ENCODE measurements around the gene MMRN1. TPM values are rescaled to one million over a fixed set of nuclear protein-coding genes. Genes with fewer than 3 reads are reported as not detected.

MMRN1 gene
- total RNA-seq, 4 donors from 2014 or later = 3.0 to 27.9 (median 8.0) TPM

GRCh38 chr4:89952458-89952857 is 57.8 kb downstream of the MMRN1 start:
- Histone ChIP-seq H3K9me3 (no peaks in the 10 kb centered on the region), H3K4me3 (no peak overlapping the region), H3K27me3 (no peaks in the 10 kb centered on the region), H3K27ac (no peak overlapping the region), H3K36me3 (no peaks in the 10 kb centered on the region), H3K4me1 (no peaks in the 10 kb centered on the region)
- WGBS, 2 donors (ENCODE audit: low coverage in 1 of 2) = 69 to 79% methylated on average over 3 of the region's 3 CpGs
- intact Hi-C loops (cut with DNase I; ENCODE audit: low total_unique reads) = no loop called here
- TF ChIP-seq CTCF (IDR thresholded peaks at IDR 0.05) (no peak), POLR2A (IDR thresholded peaks at IDR 0.05) (no peak), POLR2AphosphoS5 (IDR thresholded peaks at IDR 0.05) (no peak), EP300 (IDR thresholded peaks at IDR 0.05; ENCODE audit: low read depth) (no peak)
- in situ Hi-C loops (cut with MboI; ENCODE audit: low pct_ligation_motif_present in 1 of 4, low pct_unique_long_range_greater_than_20kb in 1 of 4, low sequenced_read_pairs in 3 of 4) = no loop called here
- no peak for DNase-seq

GRCh38 chr4:89954906-89955695 is 60.4 kb downstream of the MMRN1 start:
- in situ Hi-C loops (cut with MboI; ENCODE audit: low pct_ligation_motif_present in 1 of 4, low pct_unique_long_range_greater_than_20kb in 1 of 4, low sequenced_read_pairs in 3 of 4) (no loop called here), intact Hi-C loops (cut with DNase I; ENCODE audit: low total_unique reads) (no loop called here)
- Histone ChIP-seq H3K4me1 (no peaks in the 10 kb centered on the region), H3K4me3 (no peak overlapping the region), H3K27ac (no peak overlapping the region), H3K36me3 (no peaks in the 10 kb centered on the region), H3K9me3 (no peaks in the 10 kb centered on the region), H3K27me3 (no peaks in the 10 kb centered on the region)
- DNase-seq = no peak
- WGBS, 2 donors (ENCODE audit: low coverage in 1 of 2) = 81 to 88% methylated on average over 10 to 13 of the region's 13 CpGs
- TF ChIP-seq EP300 (IDR thresholded peaks at IDR 0.05; ENCODE audit: low read depth) (no peak), CTCF (IDR thresholded peaks at IDR 0.05) (no peak), POLR2A (IDR thresholded peaks at IDR 0.05) (no peak), POLR2AphosphoS5 (IDR thresholded peaks at IDR 0.05) (no peak)

- Histone ChIP-seq H3K9me3 (no peaks in the 10 kb centered on the region), H3K27me3 (no peaks in the 10 kb centered on the region), H3K4me1 (no peaks in the 10 kb centered on the region), H3K4me3 (no peak overlapping the region), H3K36me3 (no peaks in the 10 kb centered on the region), H3K27ac (no peak overlapping the region)
- TF ChIP-seq EP300 (IDR thresholded peaks at IDR 0.05; ENCODE audit: low read depth) (no peak), POLR2A (IDR thresholded peaks at IDR 0.05) (no peak), CTCF (IDR thresholded peaks at IDR 0.05) (no peak), POLR2AphosphoS5 (IDR thresholded peaks at IDR 0.05) (no peak)
- DNase-seq = no peak
- in situ Hi-C loops (cut with MboI; ENCODE audit: low pct_ligation_motif_present in 1 of 4, low pct_unique_long_range_greater_than_20kb in 1 of 4, low sequenced_read_pairs in 3 of 4) = no loop called here
- 37% methylated on average over 4 of the region's 4 CpGs; no CpG with 5 or more reads in 1 of the 2 donors for WGBS, 2 donors (ENCODE audit: low coverage in 1 of 2)
- intact Hi-C loops (cut with DNase I; ENCODE audit: low total_unique reads) = no loop called here
These were observed 62.6 kb downstream of the MMRN1 start for GRCh38 chr4:89957046-89957926.

GRCh38 chr4:89981789-89982334 is 87.2 kb downstream of the MMRN1 start:
- H3K36me3 ChIP-seq = no peaks in the 10 kb centered on the region
- H3K27ac ChIP-seq = no peak overlapping the region
- no peak for DNase-seq
- in situ Hi-C loops (cut with MboI; ENCODE audit: low pct_ligation_motif_present in 1 of 4, low pct_unique_long_range_greater_than_20kb in 1 of 4, low sequenced_read_pairs in 3 of 4) = no loop called here
- WGBS, 2 donors (ENCODE audit: low coverage in 1 of 2) = 81 to 88% methylated on average over 2 of the region's 2 CpGs
- TF ChIP-seq CTCF (IDR thresholded peaks at IDR 0.05) (no peak), POLR2AphosphoS5 (IDR thresholded peaks at IDR 0.05) (no peak), POLR2A (IDR thresholded peaks at IDR 0.05) (no peak), EP300 (IDR thresholded peaks at IDR 0.05; ENCODE audit: low read depth) (no peak)
- intact Hi-C loops (cut with DNase I; ENCODE audit: low total_unique reads) = no loop called here
- no peak overlapping the region for H3K4me3 ChIP-seq
- no peaks in the 10 kb centered on the region for H3K4me1 ChIP-seq
- H3K27me3 ChIP-seq = no peaks in the 10 kb centered on the region
- H3K9me3 ChIP-seq = no peaks in the 10 kb centered on the region

Data from transverse colon (tissue), 4 donors.